K562 (cell line): ENCODE results near the gene AP3B1.

Source experiments
- CTCF ChIP-seq, 3 experiments: IDR thresholded peaks in 2 of 3; conservative IDR thresholded peaks in 1 of 3; 2 replicates each; pipeline ENCODE4 v1.5.1; 2011 to 2012; ENCODE audit warnings: low read length in 3 of 3, mild to moderate bottlenecking in 3 of 3, control low read depth in 2 of 3, improper control_type of control experiment in 1 of 3, inconsistent platforms in 1 of 3, low read depth in 1 of 3, mixed read lengths in 1 of 3, moderate library complexity in 1 of 3; ENCODE audit not compliant: insufficient read depth in 2 of 3
- GATA2 ChIP-seq: sonication (generic); formaldehyde crosslinking; IDR thresholded peaks from 2 replicates; pipeline ENCODE4 v1.4.0; 2020; ENCODE audit warnings: mild to moderate bottlenecking, missing genetic modification reagents
- HIVEP1 ChIP-seq: fragments of 250-450 bp; sonication (Bioruptor Pico); IDR thresholded peaks from 2 replicates; pipeline ENCODE4 v1.4.0; 2020; ENCODE audit warnings: mild to moderate bottlenecking
- HNRNPUL1 ChIP-seq: fragments of 200-400 bp; formaldehyde crosslinking; IDR thresholded peaks from 2 replicates; pipeline ENCODE4 v1.6.1; 2017; ENCODE audit warnings: low read length
- SMC3 ChIP-seq: conservative IDR thresholded peaks from 2 replicates; pipeline ENCODE4 v1.6.1; 2011; ENCODE audit warnings: low read depth, low read length, improper control_type of control experiment; ENCODE audit not compliant: insufficient read depth

- TF ChIP-seq HIVEP1 (CRISPR knock-in tag) (no peak), CTCF (IDR thresholded peaks at IDR 0.05 in 2 of 3, conservative IDR thresholded peaks at IDR 0.05 in 1 of 3; ENCODE audit: insufficient read depth in 2 of 3, low read depth in 1 of 3, low read length in 3 of 3) (no peak), SMC3 (no peak), HNRNPUL1 (no peak), GATA2 (no peak)
These were observed 41.5 kb upstream of the AP3B1 start for GRCh38 chr5:78335976-78336375.
